HEK293 (cell line): ENCODE measurements around the gene HMGB2.

Source experiments
- BCL11B ChIP-seq: fragments of 450-650 bp; formaldehyde crosslinking; IDR thresholded peaks from 2 replicates; pipeline ENCODE4 v1.5.1; 2016; ENCODE audit warnings: low read depth, missing biosample characterization, missing genetic modification characterization
- CTCF ChIP-seq: fragments of 450-650 bp; formaldehyde crosslinking; IDR thresholded peaks from 2 replicates; pipeline ENCODE4 v1.5.1; 2016; ENCODE audit warnings: missing biosample characterization, missing genetic modification characterization
- ZNF132 ChIP-seq: fragments of 450-650 bp; formaldehyde crosslinking; IDR thresholded peaks from 2 replicates; pipeline ENCODE4 v1.5.1; 2017; ENCODE audit warnings: missing biosample characterization, missing genetic modification characterization, borderline replicate concordance
- ZNF701 ChIP-seq: fragments of 450-650 bp; formaldehyde crosslinking; IDR thresholded peaks from 2 replicates; pipeline ENCODE4 v1.5.1; 2016; ENCODE audit warnings: missing biosample characterization, missing genetic modification characterization
- TF ChIP-seq, protein P1 (sequence below): fragments of 450-650 bp; formaldehyde crosslinking; IDR thresholded peaks from 2 replicates; pipeline ENCODE4; 2016; ENCODE audit warnings: missing biosample characterization, missing genetic modification characterization

- TF ChIP-seq CTCF = no peak
- no peak for TF ChIP-seq ZNF132 (tag by site-specific recombination)
- TF ChIP-seq ZNF701 (tag by site-specific recombination) = no peak
- TF ChIP-seq BCL11B (tag by site-specific recombination) = no peak
- TF ChIP-seq, protein P1, sequence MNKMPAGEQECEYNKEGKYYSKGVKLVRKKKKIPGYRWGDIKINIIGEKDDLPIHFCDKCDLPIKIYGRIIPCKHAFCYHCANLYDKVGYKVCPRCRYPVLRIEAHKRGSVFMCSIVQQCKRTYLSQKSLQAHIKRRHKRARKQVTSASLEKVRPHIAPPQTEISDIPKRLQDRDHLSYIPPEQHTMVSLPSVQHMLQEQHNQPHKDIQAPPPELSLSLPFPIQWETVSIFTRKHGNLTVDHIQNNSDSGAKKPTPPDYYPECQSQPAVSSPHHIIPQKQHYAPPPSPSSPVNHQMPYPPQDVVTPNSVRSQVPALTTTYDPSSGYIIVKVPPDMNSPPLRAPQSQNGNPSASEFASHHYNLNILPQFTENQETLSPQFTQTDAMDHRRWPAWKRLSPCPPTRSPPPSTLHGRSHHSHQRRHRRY (tag by site-specific recombination) = no peak
Measured at GRCh38 chr4:173330590-173330989, 3.6 kb downstream of the HMGB2 start.
